Endothelial cell of umbilical vein (primary cell): Measurements from ENCODE around the gene RIMS4. TPM values are rescaled to one million over a fixed set of nuclear protein-coding genes. Genes with fewer than 3 reads are reported as not detected.

Experiments
- Bru-seq: library from RNA; stranded (reverse); fragments of 400-500 nt; gene quantifications from one replicate; lab custom pipeline; 2021; lab: Mats Ljungman, UMichigan
- BruChase-seq, 2 experiments: library from RNA; stranded (reverse); fragments of 400-500 nt; gene quantifications; one replicate each; lab custom pipeline; 2021; lab: Mats Ljungman, UMichigan
- BruUV-seq: library from RNA; stranded (reverse); fragments of 400-500 nt; replicated peaks from 2 replicates; lab custom pipeline; 2021; lab: Mats Ljungman, UMichigan
- CTCF ChIA-PET: fragments of 300-600, 350-600 bp; sonication (Branson Sonifier 250); formaldehyde crosslinking; loops from one replicate; lab custom pipeline; 2021; ENCODE audit warnings: antibody characterized with exemption, inconsistent platforms; lab: Charles Lee
- POLR2A ChIA-PET: fragments of 300-600, 350-600 bp; sonication (Branson Sonifier 250); formaldehyde crosslinking; loops from one replicate; lab custom pipeline; 2021; ENCODE audit warnings: antibody characterized with exemption, inconsistent platforms; lab: Charles Lee
- DNase-seq: peaks from one replicate; pipeline ENCODE4 v3.0.0-alpha.2; 2011; ENCODE audit warnings: low read depth, low spot score
- FAIRE-seq: peaks from 2 replicates; lab custom pipeline; 2011; peaks lifted over from hg19 to GRCh38; lab: Jason Lieb, UNC
- H2AFZ ChIP-seq: 2 replicates; pipeline ENCODE4 v1.6.0; 2012; ENCODE audit warnings: low read depth, low read length, control low read depth, inconsistent platforms
- H3K27ac ChIP-seq: 2 replicates; pipeline ENCODE4 v1.5.1; 2011; ENCODE audit warnings: low read depth, mild to moderate bottlenecking, control low read depth, low read length, moderate library complexity; ENCODE audit not compliant: insufficient read depth
- H3K27me3 ChIP-seq, 2 experiments: 2 replicates each; pipeline versions ENCODE4 v1.6.0 to v1.6.1; 2011; ENCODE audit warnings: low read length in 2 of 2, mixed read lengths in 1 of 2; ENCODE audit not compliant: control insufficient read depth in 2 of 2, insufficient read depth in 2 of 2
- H3K36me3 ChIP-seq, 2 experiments: 2 replicates in 1 of 2; 3 replicates in 1 of 2; pipeline ENCODE4 v1.5.1; 2011; ENCODE audit warnings: low read length in 2 of 2, mild to moderate bottlenecking in 1 of 2, moderate library complexity in 1 of 2; ENCODE audit not compliant: control insufficient read depth in 2 of 2, insufficient read depth in 2 of 2; ENCODE audit errors: extremely low read depth in 1 of 2
- H3K4me1 ChIP-seq: 3 replicates; pipeline ENCODE4 v1.5.1; 2011; ENCODE audit warnings: mild to moderate bottlenecking, low read length; ENCODE audit not compliant: control insufficient read depth, insufficient read depth; ENCODE audit errors: extremely low read depth
- H3K4me2 ChIP-seq: 2 replicates; pipeline ENCODE4 v1.6.1; 2011; ENCODE audit warnings: low read length, control low read depth, mixed read lengths; ENCODE audit not compliant: insufficient read depth
- H3K4me3 ChIP-seq, 3 experiments: fragments of 200-600 bp in 1 of 3; sonication (generic), shearing (Covaris generic) in 1 of 3; replicated peaks in 1 of 3; 2 replicates each; pipeline ENCODE4 v1.5.1; 2011 to 2016; ENCODE audit warnings: control low read depth in 3 of 3, low read length in 3 of 3, mild to moderate bottlenecking in 2 of 3, inconsistent platforms in 1 of 3, low read depth in 1 of 3, moderate library complexity in 1 of 3; ENCODE audit not compliant: insufficient read depth in 1 of 3
- H3K79me2 ChIP-seq: 2 replicates; pipeline ENCODE4 v1.6.0; 2012; ENCODE audit warnings: low read length, inconsistent platforms; ENCODE audit not compliant: control insufficient read depth, insufficient read depth
- H3K9ac ChIP-seq: replicated peaks from 2 replicates; pipeline ENCODE3; 2011; ENCODE audit warnings: low read length, control low read depth; ENCODE audit not compliant: insufficient read depth; ENCODE audit errors: extremely low read depth
- H3K9me1 ChIP-seq: replicated peaks from 3 replicates; pipeline ENCODE4 v1.6.0; 2011; ENCODE audit warnings: mild to moderate bottlenecking, low read length; ENCODE audit not compliant: control insufficient read depth, insufficient read depth; ENCODE audit errors: extremely low read depth
- H3K9me3 ChIP-seq: replicated peaks from 2 replicates; pipeline ENCODE4 v1.5.1; 2012; ENCODE audit warnings: low read length, inconsistent platforms; ENCODE audit not compliant: control insufficient read depth, insufficient read depth
- H4K20me1 ChIP-seq: replicated peaks from 2 replicates; pipeline ENCODE3; 2011; ENCODE audit warnings: mild to moderate bottlenecking, low read length; ENCODE audit not compliant: control insufficient read depth, insufficient read depth; ENCODE audit errors: extremely low read depth
- FOS ChIP-seq: IDR thresholded peaks from 2 replicates; pipeline ENCODE4 v1.6.1; 2011; ENCODE audit warnings: mild to moderate bottlenecking, low read length, moderate library complexity, borderline replicate concordance; ENCODE audit not compliant: insufficient read depth
- GATA2 ChIP-seq: IDR thresholded peaks from 2 replicates; pipeline ENCODE4 v1.7.0; 2011; ENCODE audit warnings: low read depth, mild to moderate bottlenecking, moderate library complexity, mixed read lengths, low read length; ENCODE audit not compliant: insufficient read length, insufficient read depth
- MAX ChIP-seq: IDR thresholded peaks from 2 replicates; pipeline ENCODE4 v1.6.1; 2011; ENCODE audit not compliant: insufficient read depth, insufficient read length
- MYC ChIP-seq: IDR thresholded peaks from one replicate; pipeline ENCODE4 v1.6.1; 2011; ENCODE audit warnings: mild to moderate bottlenecking, low read depth, low read length
- POLR2AphosphoS5 ChIP-seq: IDR thresholded peaks from 2 replicates; pipeline ENCODE4 v1.6.1; 2012; ENCODE audit warnings: low read depth, mild to moderate bottlenecking, control low read depth, low read length, moderate library complexity; ENCODE audit not compliant: insufficient read depth
- dilution Hi-C: fragments of 300-500 bp; cut with MboI; formaldehyde crosslinking; loops from one replicate; pipeline ENCODE4 v1.15.0; 2019; ENCODE audit warnings: low sequenced_read_pairs; ENCODE audit not compliant: extremely low pct_ligation_motif_present
- intact Hi-C: fragments of 100-400 bp; cut with micrococcal nuclease; formaldehyde crosslinking; loops from one replicate; pipeline ENCODE4 v1.10.0; 2022
- long read RNA-seq: library from polyadenylated mRNA; stranded (forward); transcript quantifications from one replicate; pipeline ENCODE4 v2.0.0, GENCODE V29; 2021
- polyA minus RNA-seq, 3 experiments: library from RNA; depleted of rRNA, polyadenylated mRNA; stranded (reverse); fragments of >200 nt; gene quantifications; 1 replicate in 1 of 3; 2 replicates in 2 of 3; pipeline ENCODE4 v1.2.3, GENCODE V29; 2011
- polyA plus RNA-seq, 4 experiments: library from polyadenylated mRNA; depleted of rRNA in 3 of 4; stranded (reverse) in 3 of 4; unstranded in 1 of 4; fragments of >200 nt; gene quantifications; 2 replicates each; pipeline versions ENCODE4 v1.2.1 to v1.2.3, GENCODE V29; 2011 to 2012; ENCODE audit warnings: missing spikeins in 1 of 4
- total RNA-seq: library from RNA; stranded (reverse); gene quantifications from 2 replicates; pipeline ENCODE4 v1.2.3, GENCODE V29; 2021

The RIMS4 gene
- total RNA-seq (not detected in 2 replicates), polyA plus RNA-seq (not detected in 2 replicates), polyA minus RNA-seq (not detected in 2 replicates), Bru-seq, nascent RNA (not detected), BruChase-seq, experiment 1, labeled RNA remaining after a 6-hour chase (not detected), BruChase-seq, experiment 2, labeled RNA remaining after a 2-hour chase (not detected)
- not detected in 2 replicates for polyA plus RNA-seq (2011; cell fraction: cytosol; rRNA removed)
- polyA plus RNA-seq (2011; cell fraction: nucleus; rRNA removed): not detected in 2 replicates
- not detected in 2 replicates for polyA plus RNA-seq (2012)
- polyA minus RNA-seq (2011; cell fraction: cytosol; rRNA and poly(A)+ RNA removed): 4.4 TPM
- polyA minus RNA-seq (2011; cell fraction: nucleus; rRNA and poly(A)+ RNA removed): not detected in 2 replicates
- long read RNA-seq: 0 reads

GRCh38 chr20:44810391-44811149, at the start of gene RIMS4:
Gene RIMS4, minus strand, starts transcription at chr20:44810546. Its CDS starts 275 bp downstream, at chr20:44810271.
- no peak within 1 kb of the TSS for H3K27ac ChIP-seq
- H3K4me2 ChIP-seq: no peak within 1 kb of the TSS
- DNase-seq (no peak), FAIRE-seq (no peak)
- H3K36me3 ChIP-seq: no peaks in the 10 kb centered on the region
- no peaks in the 10 kb centered on the region for H3K9me1 ChIP-seq
- dilution Hi-C loops (no loop called here), intact Hi-C loops (no loop called here)
- no peaks in the 10 kb centered on the region for H3K79me2 ChIP-seq
- no peak within 1 kb of the TSS for H2AFZ ChIP-seq
- no TSS peak for BruUV-seq
- no peaks in the 10 kb centered on the region for H3K4me1 ChIP-seq
- TF ChIP-seq POLR2AphosphoS5: no peak
- TF ChIP-seq FOS: no peak
- TF ChIP-seq MYC: no peak
- no peak for TF ChIP-seq MAX
- no peak for TF ChIP-seq GATA2
- H4K20me1 ChIP-seq: no peaks in the 10 kb centered on the region
- POLR2A ChIA-PET: no interaction called here
- H3K27me3 ChIP-seq: peaks cover 46 to 47% of the 10 kb centered on the region in 2 experiments
- H3K9ac ChIP-seq: no peak within 1 kb of the TSS
- no peaks in the 10 kb centered on the region for H3K9me3 ChIP-seq
- CTCF ChIA-PET: no interaction called here
- H3K4me3 ChIP-seq: no peak within 1 kb of the TSS
